GM21723 (cell line): Measurements from ENCODE around the gene BICC1.
"Not testable (repeated sequence)": the region's sequence is repeated elsewhere in the genome, so short reads cannot be mapped to it uniquely, and the experiment has no call there.

Experiments
- ATAC-seq: cut with Tn5 transposase; IDR thresholded peaks from one replicate; pipeline ENCODE4 v1.9.1; 2021; ENCODE audit warnings: mild to moderate bottlenecking, moderate library complexity; ENCODE audit not compliant: unreplicated experiment

Gene BICC1

DNA sequence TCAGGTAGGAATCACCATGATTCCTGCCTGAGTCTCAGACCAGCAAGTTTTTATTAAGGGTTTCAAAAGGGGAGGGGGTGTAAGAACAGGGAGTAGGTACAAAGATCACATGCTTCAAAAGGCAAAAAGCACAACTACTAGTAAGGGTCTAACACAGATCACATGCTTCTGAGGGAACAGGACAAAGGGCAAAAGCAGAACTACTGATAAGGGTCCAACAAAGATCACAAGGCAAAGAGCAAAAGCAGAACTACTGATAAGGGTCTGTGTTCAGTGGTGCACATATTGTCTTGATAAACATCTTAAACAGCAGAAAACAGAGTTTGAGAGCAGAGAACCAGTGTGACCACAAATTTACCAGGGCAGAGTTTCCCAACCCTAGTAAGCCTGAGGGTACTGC is 84.5 kb downstream of the BICC1 start:
- ATAC-seq: not testable (repeated sequence)

DNA sequence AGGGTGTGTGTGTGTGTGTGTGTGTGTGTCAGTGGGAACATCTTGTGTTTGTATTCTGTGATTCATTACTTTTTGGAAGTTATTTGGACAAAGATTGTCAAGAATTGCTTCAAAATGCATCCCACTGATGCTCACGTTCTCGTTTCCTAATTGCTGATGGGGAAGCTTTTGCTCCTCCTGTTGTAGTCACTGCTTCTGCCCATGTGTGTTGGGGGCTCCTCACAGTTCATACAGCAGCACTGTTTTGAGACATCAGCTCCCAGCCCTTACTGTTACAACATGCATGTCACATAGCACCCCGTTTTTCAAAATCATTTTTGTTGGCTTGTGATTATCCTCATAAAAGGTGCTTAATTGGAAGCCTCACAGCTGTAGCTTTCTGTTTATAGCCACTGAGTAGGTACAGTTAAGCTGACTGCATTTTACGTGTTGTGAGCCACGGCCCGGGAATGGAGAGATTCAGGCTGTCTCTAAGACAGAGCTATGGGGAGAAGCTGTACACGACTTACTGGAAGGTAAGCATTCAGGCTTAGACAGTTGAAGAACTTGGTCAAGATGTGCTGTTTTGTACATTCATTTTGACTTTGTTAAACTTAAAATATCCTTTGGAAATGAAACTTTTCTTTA is 87.4 kb downstream of the BICC1 start:
- ATAC-seq: no peak

DNA sequence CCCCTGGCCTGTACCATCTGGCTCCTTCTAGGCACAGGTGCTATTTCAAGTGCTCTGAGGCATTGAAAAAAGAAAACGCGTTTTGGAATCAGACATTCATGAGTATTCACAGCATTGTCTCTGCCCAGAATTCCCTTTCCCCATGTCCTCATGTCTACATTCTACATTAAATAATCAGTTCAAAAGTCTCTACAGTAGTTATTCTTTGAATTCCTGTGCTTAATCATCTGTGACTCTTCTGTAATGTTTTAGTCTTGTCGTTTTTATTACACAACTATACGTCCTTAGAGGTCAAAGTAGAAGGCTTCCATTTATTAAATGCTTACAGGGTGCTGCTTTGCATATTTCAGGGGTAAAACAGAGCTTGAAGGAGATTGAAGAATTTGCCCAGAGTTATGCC is 95.7 kb downstream of the BICC1 start:
- ATAC-seq: no peak

DNA sequence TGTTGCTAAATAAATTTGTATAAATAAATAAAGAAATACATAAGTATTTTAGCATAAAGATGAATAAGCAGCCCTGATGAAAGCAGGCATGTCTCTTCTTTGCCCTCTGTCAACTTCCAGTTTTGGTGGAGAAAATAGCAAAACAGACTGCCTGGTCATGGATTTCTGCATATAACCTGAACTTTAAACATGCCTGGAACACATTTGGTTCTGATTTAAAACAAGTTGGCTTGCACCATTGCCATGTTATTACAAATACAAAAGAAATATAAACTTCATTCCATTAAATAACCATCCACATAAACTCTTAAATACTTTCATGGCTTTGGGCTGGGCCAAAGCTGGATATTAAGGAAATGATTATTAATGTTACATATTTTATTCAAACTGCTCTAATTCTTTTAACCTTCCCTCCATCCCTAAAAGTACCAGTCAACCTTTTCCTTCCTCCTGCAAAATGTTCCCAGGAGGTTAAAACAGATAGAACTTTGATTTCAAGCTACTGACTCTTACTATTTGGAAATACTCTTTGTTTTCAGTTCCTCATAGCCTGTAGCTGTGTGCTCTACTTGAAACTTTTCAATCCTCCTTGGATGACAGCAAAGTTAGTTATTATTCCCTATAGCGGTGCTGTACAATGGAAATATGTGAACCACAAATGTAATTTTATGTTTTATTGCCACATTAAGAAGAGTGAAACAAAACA is 96.3 kb downstream of the BICC1 start:
- no peak for ATAC-seq

DNA sequence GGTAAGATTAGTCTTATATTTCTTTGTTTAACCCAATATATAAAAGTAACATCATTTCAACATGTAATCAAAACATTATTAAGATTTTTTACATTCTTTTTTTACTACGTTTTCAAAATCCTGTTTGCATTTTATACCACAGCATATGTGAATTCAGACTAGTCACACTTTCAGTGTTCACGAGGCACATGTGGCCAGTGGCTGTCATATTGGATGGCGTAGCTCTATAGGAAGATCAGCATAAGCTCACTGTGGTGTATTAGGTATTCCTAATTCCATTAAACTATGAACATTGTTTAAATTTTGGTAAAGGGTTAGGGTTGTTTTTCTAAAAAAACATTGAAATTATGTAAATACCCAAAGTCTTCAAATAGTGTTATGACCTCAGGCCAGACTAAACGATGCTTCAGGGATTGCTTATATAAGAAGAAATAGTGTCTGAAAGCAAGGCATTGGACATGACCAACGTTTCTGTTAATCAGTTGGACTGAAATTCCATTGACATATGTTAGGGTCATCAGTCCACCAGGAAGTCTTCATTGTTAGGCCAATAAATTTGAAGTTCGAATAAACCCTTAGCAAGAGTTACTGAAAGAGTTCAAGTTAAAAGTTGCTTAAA is 97.0 kb downstream of the BICC1 start:
- ATAC-seq: no peak

DNA sequence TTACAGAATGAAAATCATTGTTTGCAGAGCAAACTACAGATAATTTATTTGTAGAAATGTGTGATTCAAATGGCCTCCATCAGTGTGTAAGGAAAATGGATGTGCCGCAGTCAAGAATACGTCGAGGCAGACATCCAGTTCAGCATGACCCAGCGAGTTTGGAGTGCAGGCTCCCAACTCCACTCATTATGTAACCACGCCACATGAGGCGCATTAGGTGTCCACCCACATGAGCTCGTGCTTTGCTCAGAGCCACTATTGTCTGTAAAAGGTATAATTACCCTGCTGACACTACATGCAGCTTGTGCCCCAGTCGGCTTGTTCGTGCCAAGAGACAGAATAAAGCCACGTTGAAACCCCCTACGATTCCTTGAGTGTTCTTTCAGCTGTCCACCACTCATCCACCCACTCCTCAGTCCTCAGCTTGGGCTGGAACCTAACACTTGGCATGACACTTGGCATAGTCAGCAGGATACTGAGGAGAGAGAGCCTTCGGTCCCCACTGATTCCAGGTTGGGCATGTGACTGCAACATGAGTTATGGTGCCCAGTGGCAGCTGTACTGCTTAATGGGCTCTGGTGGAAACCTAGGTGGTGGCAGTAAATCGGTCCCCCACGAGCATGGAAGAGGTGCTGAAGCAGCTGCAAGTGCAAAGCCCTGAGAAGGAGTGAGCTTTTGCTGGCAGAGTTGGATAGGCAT is 102.7 kb downstream of the BICC1 start:
- ATAC-seq: no peak

DNA sequence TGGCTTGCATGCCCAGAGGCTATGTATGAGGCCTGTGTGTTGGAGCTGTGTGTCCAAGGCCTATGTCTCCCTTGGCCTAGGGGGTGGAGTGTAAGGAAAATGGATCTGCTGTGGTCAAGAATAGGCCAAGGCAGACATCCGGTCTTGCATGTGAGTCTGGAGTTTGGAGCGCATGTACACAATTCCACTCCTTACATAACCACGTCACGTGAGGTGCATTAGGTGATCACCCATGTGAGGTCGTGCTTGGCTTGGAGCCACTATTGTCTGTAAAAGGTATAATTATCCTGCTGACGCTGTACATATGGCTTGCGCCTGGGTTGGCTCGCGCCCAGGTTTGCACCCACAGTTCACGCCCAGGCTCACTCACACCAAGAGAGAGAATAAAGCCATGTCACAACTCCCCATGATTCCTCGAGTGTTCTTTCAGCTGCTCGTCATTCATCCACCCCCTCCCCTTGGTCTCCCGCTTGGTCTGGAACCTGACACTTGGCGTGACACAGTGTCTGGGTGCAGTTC is 105.5 kb downstream of the BICC1 start:
- no peak for ATAC-seq

DNA sequence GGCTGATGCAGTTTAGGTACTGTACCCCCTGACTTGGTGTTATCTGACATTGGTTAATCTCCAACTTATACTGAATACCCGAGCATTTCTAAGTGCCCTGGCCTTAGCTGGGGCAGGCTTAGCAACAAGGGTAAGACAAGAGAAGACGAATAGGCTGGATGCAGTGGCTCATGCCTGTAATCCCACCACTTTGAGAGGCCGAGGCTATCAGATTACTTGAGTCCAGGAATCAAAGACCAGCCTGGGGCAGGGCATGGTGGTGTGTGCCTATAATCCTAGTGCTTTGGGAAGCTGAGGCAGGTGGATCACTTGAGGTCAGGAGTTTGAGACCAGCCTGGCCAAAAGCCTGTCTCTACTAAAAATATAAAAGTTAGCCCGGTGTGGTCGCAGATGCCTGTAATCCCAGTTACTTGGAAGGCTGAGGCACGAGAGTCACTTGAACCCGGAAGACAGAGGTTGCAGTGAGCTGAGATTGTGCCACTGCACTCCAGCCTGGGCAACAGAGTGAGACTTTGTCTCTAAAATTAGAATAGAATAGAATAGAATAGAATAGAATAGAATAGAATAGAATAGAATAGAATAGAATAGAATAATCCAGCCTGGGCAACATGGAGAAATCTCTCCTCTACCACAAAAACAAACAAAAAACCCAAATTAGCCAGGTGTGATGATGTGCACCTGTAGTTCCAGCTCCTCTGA is 108.9 kb downstream of the BICC1 start:
- no peak for ATAC-seq

DNA sequence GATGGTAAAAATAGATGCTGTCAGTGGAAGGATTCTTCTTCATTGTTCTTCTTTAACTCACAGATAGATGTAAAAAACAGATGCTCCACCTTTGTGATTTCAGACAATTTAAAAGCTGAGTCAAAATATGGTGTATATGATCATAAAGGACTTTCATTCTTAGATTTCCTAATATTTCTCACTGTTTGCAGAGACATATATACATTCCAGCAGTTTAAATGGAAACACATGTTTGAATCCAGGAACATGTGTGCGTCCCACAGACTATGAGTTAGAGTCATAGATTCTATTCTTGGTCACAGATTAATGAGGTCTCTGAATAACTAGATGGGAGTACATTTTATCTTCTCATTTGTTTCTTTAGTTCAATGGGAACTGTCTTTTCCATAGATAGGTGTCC is 109.6 kb downstream of the BICC1 start:
- no peak for ATAC-seq

DNA sequence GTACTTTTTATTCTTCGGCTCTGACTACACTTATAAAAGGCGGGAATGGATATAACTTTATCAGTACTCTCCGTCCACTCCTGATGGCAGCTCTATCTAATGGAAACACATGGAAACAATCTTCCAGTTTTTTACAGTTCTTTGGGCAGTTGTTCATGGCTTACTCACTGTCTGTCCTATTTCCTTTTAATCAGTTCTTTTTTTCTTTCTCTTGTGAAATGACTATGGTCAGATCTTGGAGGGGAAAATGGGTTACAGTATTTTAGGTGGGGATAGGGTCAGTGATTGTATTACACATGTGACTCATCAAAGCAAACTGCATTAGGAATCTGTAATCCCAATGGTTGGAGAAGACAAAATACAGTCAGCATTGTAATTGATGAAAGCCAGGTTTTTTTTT is 112.4 kb downstream of the BICC1 start:
- no peak for ATAC-seq

DNA sequence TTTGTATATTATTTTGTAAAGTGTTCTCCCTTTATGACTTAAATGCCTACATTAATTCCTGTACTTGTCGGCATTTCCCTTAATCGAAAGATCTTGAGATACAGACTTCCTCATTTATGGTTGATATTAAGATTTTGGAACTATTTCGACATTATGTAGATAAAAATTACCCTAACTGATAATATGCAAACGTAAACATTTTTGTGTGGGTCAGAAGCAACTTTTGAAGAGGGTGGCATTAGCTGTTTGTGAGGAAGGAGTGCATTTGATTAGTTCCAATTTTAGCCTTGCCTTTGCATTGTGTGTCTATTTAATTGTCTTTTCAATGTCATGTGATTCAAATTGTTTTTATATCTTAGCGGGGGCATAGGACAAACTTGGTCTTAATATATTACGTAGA is 114.7 kb downstream of the BICC1 start:
- ATAC-seq: no peak

DNA sequence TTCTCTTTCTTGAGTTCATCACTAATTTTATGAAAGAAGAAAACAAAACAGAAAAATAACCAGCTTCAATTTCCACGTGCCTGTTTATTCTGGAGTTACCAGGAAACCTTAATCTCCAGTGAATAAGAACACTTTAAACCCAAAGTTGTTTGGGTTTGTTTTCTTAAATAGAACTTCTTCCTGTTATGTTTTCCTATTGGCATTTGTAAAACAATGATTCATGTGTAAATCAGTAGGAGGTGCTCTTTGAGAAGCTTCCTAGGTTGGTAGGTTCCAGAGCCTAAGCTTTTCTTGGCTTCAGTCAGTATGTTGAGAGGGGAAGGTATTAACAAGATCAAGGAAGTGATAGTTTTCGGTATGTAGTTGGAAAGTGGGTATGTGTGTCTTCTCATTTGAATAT is 119.0 kb downstream of the BICC1 start:
- no peak for ATAC-seq

DNA sequence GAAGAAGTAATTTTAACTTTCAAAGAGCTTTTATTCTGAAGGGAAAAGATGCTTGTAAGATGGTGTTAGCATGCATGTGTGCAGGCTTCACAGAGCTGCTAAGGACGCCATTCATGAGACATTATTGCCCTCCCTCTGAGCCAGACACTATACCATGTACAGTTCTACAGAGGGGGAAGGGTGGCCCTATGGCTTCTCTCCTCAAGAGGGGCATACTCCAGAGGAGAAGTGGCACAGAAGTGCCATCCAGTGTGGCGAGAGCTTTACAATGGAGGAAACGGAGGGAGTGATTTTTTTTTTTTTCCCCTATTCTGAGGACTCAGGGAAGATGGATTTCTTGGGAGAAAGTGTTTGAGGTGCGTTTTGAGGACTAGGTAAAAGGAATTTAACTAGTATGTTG is 119.5 kb downstream of the BICC1 start:
- no peak for ATAC-seq

DNA sequence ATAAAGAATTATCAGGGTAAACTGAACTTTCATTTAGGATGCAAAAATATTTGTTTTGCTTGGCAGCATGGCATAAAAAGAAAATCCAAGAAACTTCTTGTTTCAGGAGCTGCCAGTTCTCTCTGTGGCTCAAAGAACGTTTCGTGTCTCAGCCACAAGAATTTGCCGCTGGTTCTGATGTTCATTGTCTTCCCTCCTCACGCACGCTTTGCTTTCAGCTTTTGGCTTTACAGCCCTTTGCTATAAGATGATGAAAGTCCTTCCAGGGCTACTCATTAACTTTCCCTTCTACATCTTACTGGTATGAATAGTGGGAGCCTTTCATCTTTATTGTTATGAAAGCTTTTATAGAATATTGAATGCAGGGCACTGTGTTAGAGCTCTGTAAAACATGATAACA is 124.7 kb downstream of the BICC1 start:
- no peak for ATAC-seq

DNA sequence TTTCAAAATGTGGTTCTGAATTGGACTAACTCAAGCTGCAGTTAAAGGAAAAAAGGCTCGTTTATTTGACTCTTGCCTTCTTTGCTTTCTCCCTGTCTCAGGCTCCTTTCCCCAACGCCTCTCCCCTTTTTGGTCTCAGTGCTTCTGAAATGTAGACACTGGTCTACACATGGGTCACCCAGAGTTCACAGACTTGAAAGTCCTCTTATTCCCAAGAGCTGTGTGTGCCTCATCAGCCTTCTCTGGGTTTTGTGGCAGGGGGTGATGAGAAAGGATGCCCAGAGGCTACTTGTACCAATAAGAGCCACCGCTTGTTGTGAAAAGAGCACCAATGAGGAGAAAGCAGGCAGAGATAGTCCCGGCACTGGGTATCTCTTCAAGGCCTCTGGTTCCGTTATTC is 125.7 kb downstream of the BICC1 start:
- no peak for ATAC-seq

DNA sequence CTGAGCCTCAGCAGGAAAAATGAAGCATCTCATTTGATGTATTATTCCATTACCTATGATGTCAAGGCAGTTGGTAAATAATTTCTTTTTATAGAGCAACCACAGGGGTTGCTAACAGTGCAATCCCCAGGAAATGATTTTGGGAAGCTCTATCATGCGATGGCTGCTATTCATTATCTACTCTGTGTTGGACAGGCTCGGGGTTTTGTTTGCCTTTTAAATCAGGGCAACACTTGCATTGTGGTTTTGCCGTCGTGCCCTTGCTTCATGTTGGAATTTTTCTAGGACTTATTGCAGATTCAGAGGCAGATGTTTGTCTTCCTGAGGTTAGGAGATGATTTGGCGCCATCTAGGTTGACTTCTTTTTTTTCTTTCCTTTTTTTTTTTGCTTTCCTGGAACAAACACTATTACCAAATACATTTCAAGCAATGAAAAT is 128.4 kb downstream of the BICC1 start:
- ATAC-seq: no peak

DNA sequence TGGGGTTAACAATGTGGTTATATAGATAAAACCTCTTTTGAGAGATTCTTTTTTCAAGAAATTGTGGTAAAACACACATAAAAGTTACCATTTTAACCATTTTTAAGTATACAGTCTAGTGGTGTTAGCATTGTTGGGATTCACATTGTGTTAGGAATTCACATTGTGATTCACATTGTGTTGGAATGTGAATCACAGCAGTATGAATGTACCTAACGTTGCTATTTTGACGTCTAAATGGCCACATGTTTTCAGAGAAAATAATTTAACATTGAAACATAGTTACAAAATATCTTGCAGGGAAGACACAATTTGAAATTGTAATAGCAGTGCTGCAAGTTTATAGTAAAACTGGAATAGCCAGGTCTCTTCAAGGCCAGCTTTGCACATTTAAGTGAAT is 129.0 kb downstream of the BICC1 start:
- ATAC-seq: no peak

DNA sequence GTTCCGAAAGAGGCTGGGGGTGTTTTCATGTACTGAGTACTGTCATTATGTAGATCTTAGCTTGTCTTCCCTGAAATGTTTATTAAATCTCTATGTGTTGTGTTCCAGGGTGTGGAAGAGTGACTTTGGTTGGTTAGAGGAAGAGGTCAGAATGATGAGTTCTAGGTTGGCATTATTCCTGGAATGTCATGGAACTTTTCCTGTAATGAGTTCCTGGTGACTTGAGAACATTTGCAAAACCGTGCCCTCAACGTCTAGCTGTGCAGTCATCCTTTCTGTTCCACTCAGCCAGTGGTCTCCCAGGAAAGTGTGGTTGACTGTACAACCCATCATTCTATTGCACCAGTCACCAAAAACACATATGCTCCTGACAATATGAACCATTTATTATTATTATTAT is 129.6 kb downstream of the BICC1 start:
- ATAC-seq: no peak

DNA sequence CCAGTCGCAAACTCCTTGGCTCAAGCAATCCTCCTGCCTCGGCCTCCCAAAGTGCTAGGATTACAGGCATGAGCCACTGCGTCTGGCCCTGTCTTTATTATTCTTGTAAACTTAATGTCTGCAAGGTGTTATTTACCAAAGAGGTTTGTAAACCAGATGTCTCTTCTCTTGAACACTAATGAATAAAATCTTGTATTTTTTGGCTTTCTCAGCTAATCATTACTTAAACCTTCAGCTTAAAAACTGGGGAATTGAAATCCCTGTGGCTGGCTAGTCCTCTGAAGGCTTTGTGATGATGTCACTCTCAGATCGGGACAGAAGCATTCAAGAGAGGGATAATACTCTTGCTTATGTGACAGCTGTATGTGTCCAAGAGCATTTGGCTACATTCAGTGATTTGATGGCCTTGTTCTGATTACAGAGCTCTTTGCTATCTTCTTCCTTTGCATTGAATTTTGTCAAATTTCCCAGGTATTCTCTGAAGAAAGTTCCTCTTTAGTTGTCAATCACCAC is 130.3 kb downstream of the BICC1 start:
- no peak for ATAC-seq

DNA sequence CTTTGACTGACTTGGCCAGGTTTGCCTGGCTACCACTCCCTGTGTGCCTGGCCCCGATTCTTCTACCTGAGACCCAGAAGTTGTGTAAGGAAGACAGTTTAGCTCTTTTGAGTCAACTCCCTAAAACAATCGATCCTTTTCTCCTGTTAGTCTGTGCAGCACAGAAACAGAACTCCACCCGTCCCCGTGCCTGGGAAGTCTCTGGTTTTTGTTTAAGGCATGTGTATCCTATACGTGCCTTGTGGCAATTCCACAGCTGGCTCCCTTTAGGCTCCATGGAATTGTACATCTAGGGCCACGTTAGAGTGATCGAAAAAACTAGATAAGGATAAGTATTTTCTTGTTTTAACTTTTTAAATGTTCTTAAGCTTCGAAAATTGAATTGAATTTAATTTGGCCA is 131.6 kb downstream of the BICC1 start:
- ATAC-seq: no peak
